Prostate gland (tissue), 2 donors: ENCODE measurements around the gene CTAG1A.
"Not testable (repeated sequence)": the region's sequence is repeated elsewhere in the genome, so short reads cannot be mapped to it uniquely, and the experiment has no call there.

Source experiments
- CTCF ChIP-seq, 4 experiments: fragments of 200-600 bp in 2 of 4; fragments of 450-650 bp in 2 of 4; sonication (generic) in 2 of 4; IDR thresholded peaks; 1 replicate in 3 of 4; 2 replicates in 1 of 4; pipeline ENCODE4 v1.5.1; 2016 to 2019; ENCODE audit warnings: antibody characterized with exemption in 4 of 4, mild to moderate bottlenecking in 2 of 4, moderate library complexity in 2 of 4
- POLR2A ChIP-seq: fragments of 450-650 bp; IDR thresholded peaks from one replicate; pipeline ENCODE4 v1.6.1; 2016; ENCODE audit warnings: antibody characterized with exemption, mild to moderate bottlenecking

DNA sequence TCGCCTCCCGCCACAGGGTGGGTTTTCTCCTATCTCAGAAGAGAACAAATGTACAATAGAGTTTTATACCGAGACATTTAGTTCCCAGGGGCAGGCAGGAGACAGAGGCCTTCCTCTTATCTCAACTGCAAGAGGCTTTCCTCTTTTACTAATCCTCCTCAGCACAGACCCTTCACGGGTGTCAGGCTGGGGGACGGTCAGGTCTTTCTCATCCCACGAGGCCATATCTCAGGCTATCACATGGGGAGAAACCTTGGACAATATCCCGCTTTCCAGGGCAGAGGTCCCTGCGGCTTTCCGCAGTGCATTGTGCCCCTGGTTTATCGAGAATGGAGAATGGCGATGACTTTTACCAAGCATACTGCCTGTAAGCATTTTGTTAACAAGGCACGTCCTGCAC is 23.9 kb downstream of the CTAG1A start:
- not testable (repeated sequence) for TF ChIP-seq CTCF (IDR thresholded peaks at IDR 0.05); POLR2A
